Fibroblast of lung (primary cell): ENCODE measurements around the gene GALNT2.

Experiments
- CTCF ChIP-seq, 2 donors: IDR thresholded peaks in 1 of 2; conservative IDR thresholded peaks in 1 of 2; 1 replicate in 1 of 2; 2 replicates in 1 of 2; pipeline ENCODE4 v1.5.1; 2011 to 2012; ENCODE audit warnings: low read length in 2 of 2, control low read depth in 1 of 2, inconsistent platforms in 1 of 2, low read depth in 1 of 2, mild to moderate bottlenecking in 1 of 2
- EZH2 ChIP-seq: IDR thresholded peaks from 2 replicates; pipeline ENCODE4 v1.5.1; 2012; ENCODE audit warnings: low read length, control low read depth, mild to moderate bottlenecking; ENCODE audit errors: missing control alignments

GRCh38 chr1:230165536-230165935 is 98.5 kb downstream of the GALNT2 start:
- TF ChIP-seq CTCF (conservative IDR thresholded peaks at IDR 0.05 in 1 of 2, IDR thresholded peaks at IDR 0.05 in 1 of 2; ENCODE audit: low read depth in 1 of 2, low read length in 2 of 2) (no peak), EZH2 (no peak)
